MM.1S (cell line): ENCODE data around the gene RUNX2.

Source experiments
- DNase-seq: peaks from one replicate; pipeline ENCODE4 v3.0.0-alpha.2; 2015
- H2AFZ ChIP-seq: fragments of 300-600 bp; sonication (generic); 2 replicates; pipeline ENCODE4 v1.6.0; 2016; ENCODE audit warnings: antibody characterized with exemption, low read length
- H3F3A ChIP-seq: fragments of 300-600 bp; sonication (generic); 2 replicates; pipeline ENCODE4 v1.6.1; 2016; ENCODE audit warnings: mild to moderate bottlenecking, antibody characterized with exemption, low read length, moderate library complexity, mixed read lengths; ENCODE audit not compliant: insufficient read depth
- H3K27ac ChIP-seq: fragments of 300-600 bp; sonication (generic); 2 replicates; pipeline ENCODE4 v1.5.1; 2016; ENCODE audit warnings: mild to moderate bottlenecking, low read length
- H3K27me3 ChIP-seq: fragments of 300-600 bp; sonication (generic); replicated peaks from 2 replicates; pipeline ENCODE4 v1.6.0; 2016; ENCODE audit warnings: low read length; ENCODE audit not compliant: insufficient read depth
- H3K36me3 ChIP-seq: fragments of 300-600 bp; sonication (generic); replicated peaks from 2 replicates; pipeline ENCODE4 v1.6.1; 2016; ENCODE audit warnings: mild to moderate bottlenecking, low read length, mixed read lengths; ENCODE audit not compliant: insufficient read depth
- H3K4me1 ChIP-seq: fragments of 300-600 bp; sonication (generic); 2 replicates; pipeline ENCODE4 v1.6.1; 2016; ENCODE audit warnings: low read length, mixed read lengths
- H3K4me2 ChIP-seq: fragments of 300-600 bp; sonication (generic); 2 replicates; pipeline ENCODE4 v1.6.0; 2016; ENCODE audit warnings: low read depth, low read length
- H3K4me3 ChIP-seq: fragments of 300-600 bp; sonication (generic); 2 replicates; pipeline ENCODE4 v1.5.1; 2016; ENCODE audit warnings: low read length, mixed read lengths
- H3K79me2 ChIP-seq: fragments of 300-600 bp; sonication (generic); 2 replicates; pipeline ENCODE4 v1.6.1; 2016; ENCODE audit warnings: mixed run types, low read length, mixed read lengths
- H3K9ac ChIP-seq: fragments of 300-600 bp; sonication (generic); 2 replicates; pipeline ENCODE4 v1.6.1; 2016; ENCODE audit warnings: low read length, mixed read lengths
- H3K9me2 ChIP-seq: fragments of 300-600 bp; sonication (generic); replicated peaks from 2 replicates; pipeline ENCODE4 v1.6.1; 2016; ENCODE audit warnings: mild to moderate bottlenecking, low read length, mixed read lengths; ENCODE audit not compliant: insufficient read depth
- H3K9me3 ChIP-seq: fragments of 300-600 bp; sonication (generic); replicated peaks from 2 replicates; pipeline ENCODE4 v1.6.1; 2016; ENCODE audit warnings: mild to moderate bottlenecking, low read length, mixed read lengths; ENCODE audit not compliant: insufficient read depth
- H4K20me1 ChIP-seq: fragments of 300-600 bp; sonication (generic); 2 replicates; pipeline ENCODE4 v1.6.1; 2016; ENCODE audit warnings: mild to moderate bottlenecking, low read length, moderate library complexity, mixed read lengths; ENCODE audit not compliant: insufficient read depth
- CTCF ChIP-seq: fragments of 300-600 bp; sonication (generic); IDR thresholded peaks from 2 replicates; pipeline ENCODE4 v1.5.1; 2016; ENCODE audit warnings: antibody characterized with exemption, low read length, mixed read lengths
- EZH2 ChIP-seq: fragments of 300-600 bp; sonication (generic); optimal IDR thresholded peaks from 2 replicates; pipeline ENCODE3; 2017; ENCODE audit warnings: low read depth, mild to moderate bottlenecking, antibody characterized with exemption, low read length, mixed read lengths
- EZH2phosphoT487 ChIP-seq: fragments of 300-600 bp; sonication (generic); IDR thresholded peaks from 2 replicates; pipeline ENCODE4 v1.6.1; 2018; ENCODE audit warnings: antibody characterized with exemption, low read length

Gene RUNX2

GRCh38 chr6:45591306-45591705, 263.2 kb downstream of the RUNX2 start:
- no peaks in the 10 kb centered on the region for H3K79me2 ChIP-seq
- no peaks in the 10 kb centered on the region for H3K9me3 ChIP-seq
- no peak for TF ChIP-seq EZH2
- no peak for TF ChIP-seq EZH2phosphoT487
- TF ChIP-seq CTCF, result no peak
- H2AFZ ChIP-seq, result no peak overlapping the region
- H3K27ac ChIP-seq, result no peak overlapping the region
- H3K36me3 ChIP-seq, result no peaks in the 10 kb centered on the region
- no peaks in the 10 kb centered on the region for H3F3A ChIP-seq
- no peaks in the 10 kb centered on the region for H3K27me3 ChIP-seq
- no peaks in the 10 kb centered on the region; the same call in 1 of the 2 replicates for H3K9me2 ChIP-seq
- H3K4me3 ChIP-seq, result no peak overlapping the region
- no peak for DNase-seq
- H3K4me1 ChIP-seq, result no peaks in the 10 kb centered on the region
- no peak overlapping the region for H3K4me2 ChIP-seq
- no peak overlapping the region for H3K9ac ChIP-seq
- H4K20me1 ChIP-seq, result no peaks in the 10 kb centered on the region

DNA sequence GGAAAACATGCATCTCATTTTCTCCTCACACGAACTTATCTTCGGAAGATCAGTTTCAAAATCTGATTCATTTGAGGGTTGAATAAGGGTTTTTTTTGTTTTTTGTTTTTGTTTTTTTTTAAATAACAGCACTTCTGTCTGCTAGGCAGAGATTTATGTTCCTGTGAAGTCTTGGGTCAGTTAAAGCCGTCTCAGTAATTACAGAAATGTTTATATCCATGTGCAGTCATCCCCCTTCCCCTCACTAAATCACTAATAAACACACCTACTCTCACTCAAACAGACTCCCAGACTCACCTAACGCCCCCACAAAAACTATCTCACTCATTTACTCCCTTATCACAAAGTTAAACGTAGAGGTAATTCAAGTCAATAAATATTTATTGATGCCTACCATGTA, 263.8 kb downstream of the RUNX2 start:
- Histone ChIP-seq H3K27ac (no peak overlapping the region), H2AFZ (no peak overlapping the region), H3K9me3 (no peaks in the 10 kb centered on the region), H3F3A (no peaks in the 10 kb centered on the region), H3K4me3 (no peak overlapping the region), H3K9ac (no peak overlapping the region), H3K4me1 (no peaks in the 10 kb centered on the region), H3K79me2 (no peaks in the 10 kb centered on the region), H3K27me3 (no peaks in the 10 kb centered on the region), H3K4me2 (no peak overlapping the region), H3K36me3 (no peaks in the 10 kb centered on the region), H3K9me2 (no peaks in the 10 kb centered on the region; the same call in 1 of the 2 replicates), H4K20me1 (no peaks in the 10 kb centered on the region)
- no peak for DNase-seq
- TF ChIP-seq CTCF (no peak), EZH2phosphoT487 (no peak), EZH2 (no peak)

- no peaks in the 10 kb centered on the region for H4K20me1 ChIP-seq
- no peak overlapping the region for H3K4me2 ChIP-seq
- no peaks in the 10 kb centered on the region; the same call in 1 of the 2 replicates for H3K9me2 ChIP-seq
- H3K4me1 ChIP-seq, result no peaks in the 10 kb centered on the region
- no peak overlapping the region for H2AFZ ChIP-seq
- H3K9ac ChIP-seq, result no peak overlapping the region
- no peaks in the 10 kb centered on the region for H3K36me3 ChIP-seq
- no peaks in the 10 kb centered on the region for H3K79me2 ChIP-seq
- DNase-seq, result no peak
- TF ChIP-seq EZH2phosphoT487, result no peak
- no peak for TF ChIP-seq EZH2
- no peak for TF ChIP-seq CTCF
- H3K27me3 ChIP-seq, result no peaks in the 10 kb centered on the region
- H3K4me3 ChIP-seq, result no peak overlapping the region
- no peaks in the 10 kb centered on the region for H3F3A ChIP-seq
- H3K9me3 ChIP-seq, result no peaks in the 10 kb centered on the region
- H3K27ac ChIP-seq, result no peak overlapping the region
Observed at GRCh38 chr6:45592991-45593390, 264.9 kb downstream of the RUNX2 start.
